Measurements from ENCODE around the gene RPL41. TPM values are rescaled to one million over a fixed set of nuclear protein-coding genes. Genes with fewer than 3 reads are reported as not detected.

RPL41 gene
- total RNA-seq, 1 donor from 2014 or later, result 3,580 TPM

GRCh38 chr12:56078931-56079722 lies 37.3 kb upstream of the RPL41 start:
- Mint-ChIP-seq H3K27ac (ENCODE audit: unreplicated experiment) (peak overlapping the region; percentile 85), H3K4me1 (ENCODE audit: unreplicated experiment) (peaks cover 7% of the 10 kb centered on the region), H3K9me3 (ENCODE audit: unreplicated experiment) (no peaks in the 10 kb centered on the region), H3K27me3 (ENCODE audit: unreplicated experiment) (no peaks in the 10 kb centered on the region), H3K4me3 (ENCODE audit: unreplicated experiment) (peak overlapping the region; percentile 76), H3K36me3 (ENCODE audit: unreplicated experiment) (no peaks in the 10 kb centered on the region)
- DNase-seq (ENCODE audit: extremely low spot score, unreplicated experiment), result peak; percentile 96
- TF ChIP-seq, protein P1, sequence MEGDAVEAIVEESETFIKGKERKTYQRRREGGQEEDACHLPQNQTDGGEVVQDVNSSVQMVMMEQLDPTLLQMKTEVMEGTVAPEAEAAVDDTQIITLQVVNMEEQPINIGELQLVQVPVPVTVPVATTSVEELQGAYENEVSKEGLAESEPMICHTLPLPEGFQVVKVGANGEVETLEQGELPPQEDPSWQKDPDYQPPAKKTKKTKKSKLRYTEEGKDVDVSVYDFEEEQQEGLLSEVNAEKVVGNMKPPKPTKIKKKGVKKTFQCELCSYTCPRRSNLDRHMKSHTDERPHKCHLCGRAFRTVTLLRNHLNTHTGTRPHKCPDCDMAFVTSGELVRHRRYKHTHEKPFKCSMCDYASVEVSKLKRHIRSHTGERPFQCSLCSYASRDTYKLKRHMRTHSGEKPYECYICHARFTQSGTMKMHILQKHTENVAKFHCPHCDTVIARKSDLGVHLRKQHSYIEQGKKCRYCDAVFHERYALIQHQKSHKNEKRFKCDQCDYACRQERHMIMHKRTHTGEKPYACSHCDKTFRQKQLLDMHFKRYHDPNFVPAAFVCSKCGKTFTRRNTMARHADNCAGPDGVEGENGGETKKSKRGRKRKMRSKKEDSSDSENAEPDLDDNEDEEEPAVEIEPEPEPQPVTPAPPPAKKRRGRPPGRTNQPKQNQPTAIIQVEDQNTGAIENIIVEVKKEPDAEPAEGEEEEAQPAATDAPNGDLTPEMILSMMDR (IDR thresholded peaks at IDR 0.05), result peak; percentile 81

GRCh38 chr12:56079723-56080555 lies 36.5 kb upstream of the RPL41 start, which contains the start of gene ERBB3:
Gene ERBB3, plus strand, starts transcription at chr12:56080165. Its CDS starts 136 bp downstream, at chr12:56080301.
- DNase-seq (ENCODE audit: extremely low spot score, unreplicated experiment), result peak; percentile 88
- peaks cover 7% of the 10 kb centered on the region for H3K4me1 Mint-ChIP-seq (ENCODE audit: unreplicated experiment)
- no peaks in the 10 kb centered on the region for H3K9me3 Mint-ChIP-seq (ENCODE audit: unreplicated experiment)
- peak within 1 kb of the TSS; percentile 76 for H3K4me3 Mint-ChIP-seq (ENCODE audit: unreplicated experiment)
- H3K27ac Mint-ChIP-seq (ENCODE audit: unreplicated experiment), result peak within 1 kb of the TSS; percentile 85
- no peaks in the 10 kb centered on the region for H3K27me3 Mint-ChIP-seq (ENCODE audit: unreplicated experiment)
- H3K36me3 Mint-ChIP-seq (ENCODE audit: unreplicated experiment), result no peaks in the 10 kb centered on the region
- TF ChIP-seq, protein P1 (IDR thresholded peaks at IDR 0.05), result no peak

- TF ChIP-seq, protein P1 (IDR thresholded peaks at IDR 0.05), result no peak
- Mint-ChIP-seq H3K27me3 (ENCODE audit: unreplicated experiment) (no peaks in the 10 kb centered on the region), H3K4me1 (ENCODE audit: unreplicated experiment) (peaks cover 7% of the 10 kb centered on the region), H3K27ac (ENCODE audit: unreplicated experiment) (no peak overlapping the region), H3K4me3 (ENCODE audit: unreplicated experiment) (peak overlapping the region; percentile 47), H3K36me3 (ENCODE audit: unreplicated experiment) (no peaks in the 10 kb centered on the region), H3K9me3 (ENCODE audit: unreplicated experiment) (no peaks in the 10 kb centered on the region)
- no peak for DNase-seq (ENCODE audit: extremely low spot score, unreplicated experiment)
Observed at GRCh38 chr12:56080556-56081138, 35.8 kb upstream of the RPL41 start.

GRCh38 chr12:56081393-56082347 lies 34.8 kb upstream of the RPL41 start:
- Mint-ChIP-seq H3K4me3 (ENCODE audit: unreplicated experiment) (no peak overlapping the region), H3K4me1 (ENCODE audit: unreplicated experiment) (peaks cover 7% of the 10 kb centered on the region)
- TF ChIP-seq, protein P1 (IDR thresholded peaks at IDR 0.05), result no peak

More at GRCh38 chr12:56081393-56082347, 34.8 kb upstream of the RPL41 start:
- no peak overlapping the region for H3K27ac Mint-ChIP-seq (ENCODE audit: unreplicated experiment)
- no peaks in the 10 kb centered on the region for H3K9me3 Mint-ChIP-seq (ENCODE audit: unreplicated experiment)
- H3K36me3 Mint-ChIP-seq (ENCODE audit: unreplicated experiment), result no peaks in the 10 kb centered on the region
- DNase-seq (ENCODE audit: extremely low spot score, unreplicated experiment), result no peak
- no peaks in the 10 kb centered on the region for H3K27me3 Mint-ChIP-seq (ENCODE audit: unreplicated experiment)

Measured in osteocyte (in vitro differentiated cells).